Muscle of leg (tissue), 16 donors: Measurements from ENCODE around the gene DUSP9. TPM values are rescaled to one million over a fixed set of nuclear protein-coding genes. Genes with fewer than 3 reads are reported as not detected.

ENCODE experiments used
- DNase-seq: peaks from one replicate; pipeline ENCODE4 v3.0.0; 2013
- H3K27ac ChIP-seq: one replicate; pipeline ENCODE4 v1.5.1; 2013; ENCODE audit warnings: mild to moderate bottlenecking, low read length, control low read depth
- H3K27me3 ChIP-seq: one replicate; pipeline ENCODE4 v1.6.1; 2013; ENCODE audit warnings: low read length; ENCODE audit not compliant: control insufficient read depth, insufficient read depth
- H3K36me3 ChIP-seq: one replicate; pipeline ENCODE4 v1.6.1; 2013; ENCODE audit warnings: low read length; ENCODE audit not compliant: control insufficient read depth, insufficient read depth
- H3K4me1 ChIP-seq: one replicate; pipeline ENCODE4 v1.6.1; 2013; ENCODE audit warnings: low read length; ENCODE audit not compliant: control insufficient read depth, insufficient read depth
- H3K4me3 ChIP-seq: one replicate; pipeline ENCODE4 v1.5.1; 2013; ENCODE audit warnings: low read length, control low read depth
- H3K9me3 ChIP-seq: replicated peaks from 2 replicates; pipeline ENCODE4 v1.6.1; 2013; ENCODE audit warnings: low read depth, low read length; ENCODE audit not compliant: control insufficient read depth
- WGBS: methylation state at CpG from one replicate; pipeline ENCODE4 v1.1.5; 2013; ENCODE audit warnings: missing lambda C conversion rate; ENCODE audit not compliant: insufficient coverage; 5-methylcytosine and 5-hydroxymethylcytosine counted together
- long read RNA-seq, 11 donors: transcript quantifications; one replicate each; lab custom pipeline, GENCODE V29; 2026
- polyA plus RNA-seq, 8 donors: library from polyadenylated mRNA; unstranded; fragments of 120-200 nt; gene quantifications; one replicate each; pipeline versions ENCODE4 v1.2.1 to v1.2.3, GENCODE V29; 2013; ENCODE audit warnings: inconsistent platforms in 1 of 8, low replicate concordance in 1 of 8; ENCODE audit not compliant: insufficient read length in 8 of 8, insufficient read depth in 1 of 8
- total RNA-seq: library from RNA; stranded (reverse); fragments of 120-200 nt; gene quantifications from one replicate; pipeline ENCODE4 v1.2.4, GENCODE V29; 2013

Gene DUSP9, protein sequence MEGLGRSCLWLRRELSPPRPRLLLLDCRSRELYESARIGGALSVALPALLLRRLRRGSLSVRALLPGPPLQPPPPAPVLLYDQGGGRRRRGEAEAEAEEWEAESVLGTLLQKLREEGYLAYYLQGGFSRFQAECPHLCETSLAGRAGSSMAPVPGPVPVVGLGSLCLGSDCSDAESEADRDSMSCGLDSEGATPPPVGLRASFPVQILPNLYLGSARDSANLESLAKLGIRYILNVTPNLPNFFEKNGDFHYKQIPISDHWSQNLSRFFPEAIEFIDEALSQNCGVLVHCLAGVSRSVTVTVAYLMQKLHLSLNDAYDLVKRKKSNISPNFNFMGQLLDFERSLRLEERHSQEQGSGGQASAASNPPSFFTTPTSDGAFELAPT
- 0.35 TPM for total RNA-seq
- under 1 TPM in 7 of 8 donors, not detected in 1; 0.11 to 0.89 (median 0.37) TPM for polyA plus RNA-seq
- long read RNA-seq, donor 1, result 0 reads
- long read RNA-seq, donor 2, result 0 reads
- long read RNA-seq, donor 3, result 0 reads
- long read RNA-seq, donor 4, result 0 reads
- long read RNA-seq, donor 5, result 0 reads
- long read RNA-seq, donor 6, result 0 reads
- long read RNA-seq, donor 7, result 0 reads
- long read RNA-seq, donor 8, result 0 reads
- long read RNA-seq, donor 9, result 0 reads
- long read RNA-seq, donor 10, result 0 reads
- long read RNA-seq, donor 11, result 0 reads

DNA sequence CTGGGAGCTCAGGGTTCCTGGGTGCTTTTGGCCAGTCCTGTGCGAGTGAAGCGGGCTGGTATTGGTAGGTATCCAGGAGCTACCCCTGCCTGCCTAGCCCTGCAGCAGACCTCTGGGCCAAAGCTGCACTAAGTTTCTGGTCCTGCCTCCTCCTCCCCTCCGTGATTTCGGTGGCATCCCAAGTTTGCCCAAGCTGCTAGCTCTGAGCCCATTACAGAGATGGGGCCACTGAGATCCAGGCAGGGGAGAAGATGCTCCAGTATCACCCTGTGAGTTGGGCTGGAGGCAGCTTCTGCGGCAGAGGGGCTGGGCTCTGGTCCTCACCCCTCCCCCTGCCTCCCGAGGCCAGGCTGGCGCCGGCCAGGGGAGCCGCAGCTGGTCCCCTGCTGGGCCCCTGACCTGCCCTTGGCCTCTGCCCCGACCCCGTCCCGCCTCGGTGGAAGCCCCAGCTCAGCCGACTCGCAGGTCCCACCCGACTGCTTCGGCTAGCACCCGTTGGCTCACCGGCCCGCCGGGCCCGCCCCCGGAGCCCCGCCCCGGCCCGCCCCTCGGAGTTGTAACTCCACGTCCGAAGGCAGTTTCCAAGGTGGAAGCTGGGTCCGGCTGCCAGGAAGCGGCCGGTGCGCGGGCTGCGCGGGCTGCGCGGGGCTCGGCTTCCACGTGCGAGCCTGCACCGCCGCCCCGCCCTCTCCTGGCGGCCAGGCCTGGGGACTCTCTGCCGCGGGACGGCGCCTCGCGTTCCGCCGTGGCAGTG, at the start of gene DUSP9:
Gene DUSP9 (plus strand): TSS at position 584 of the 754 bp plus-strand sequence. CDS start 751 bp downstream, outside the sequence.
- Histone ChIP-seq H3K27me3 (peaks cover 69% of the 10 kb centered on the region), H3K36me3 (no peaks in the 10 kb centered on the region), H3K27ac (no peak within 1 kb of the TSS), H3K9me3 (no peaks in the 10 kb centered on the region), H3K4me3 (no peak within 1 kb of the TSS), H3K4me1 (peaks cover 24% of the 10 kb centered on the region)
- peak; percentile 33 for DNase-seq
- WGBS, result 34% methylated on average over 43 of the region's 53 CpGs

DNA sequence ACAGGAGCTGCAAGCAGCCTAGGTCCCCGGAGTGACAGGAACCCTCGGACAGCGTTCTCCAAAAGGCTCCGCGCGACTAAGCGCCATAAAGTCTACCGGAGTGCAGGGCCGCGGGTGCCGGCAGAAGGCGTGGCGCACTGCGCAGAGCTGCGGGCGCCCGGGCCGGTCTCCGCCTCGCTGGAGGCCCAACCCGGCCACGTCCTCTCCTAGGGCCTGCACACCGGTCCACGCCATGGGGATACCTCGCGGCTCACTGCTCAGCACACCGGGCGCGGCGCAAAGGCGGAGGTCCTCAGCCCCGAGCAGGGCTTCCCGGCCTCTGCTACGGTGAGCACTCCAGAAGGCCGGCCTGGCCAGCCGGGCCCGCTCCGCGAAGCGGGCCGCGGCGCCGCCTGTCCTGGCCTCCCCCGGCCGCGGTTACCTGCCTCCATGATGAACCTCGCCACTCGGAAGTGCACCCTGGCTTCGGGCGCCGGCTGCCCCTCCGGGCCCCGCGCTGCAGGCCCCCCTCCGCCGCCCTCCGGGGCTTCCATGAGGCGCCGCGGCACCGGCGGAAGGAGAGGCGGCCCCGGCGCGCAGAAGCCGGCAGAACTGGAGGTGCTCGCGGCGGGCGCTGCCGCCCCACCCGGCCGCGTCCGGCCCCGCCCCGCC, 48.3 kb upstream of the DUSP9 start, which contains the start of gene CCNQ:
Gene CCNQ (minus strand): TSS at position 599 of the 651 bp plus-strand sequence. CDS start 66 bp downstream, at position 533.
- Histone ChIP-seq H3K36me3 (peaks cover 12% of the 10 kb centered on the region), H3K4me3 (peak within 1 kb of the TSS; percentile 65), H3K27me3 (peaks cover 4% of the 10 kb centered on the region), H3K27ac (peak within 1 kb of the TSS; percentile 29), H3K9me3 (peaks cover 4% of the 10 kb centered on the region), H3K4me1 (peaks cover 12% of the 10 kb centered on the region)
- peak; percentile 21 for DNase-seq
- WGBS, result 29% methylated on average over 56 of the region's 79 CpGs

DNA sequence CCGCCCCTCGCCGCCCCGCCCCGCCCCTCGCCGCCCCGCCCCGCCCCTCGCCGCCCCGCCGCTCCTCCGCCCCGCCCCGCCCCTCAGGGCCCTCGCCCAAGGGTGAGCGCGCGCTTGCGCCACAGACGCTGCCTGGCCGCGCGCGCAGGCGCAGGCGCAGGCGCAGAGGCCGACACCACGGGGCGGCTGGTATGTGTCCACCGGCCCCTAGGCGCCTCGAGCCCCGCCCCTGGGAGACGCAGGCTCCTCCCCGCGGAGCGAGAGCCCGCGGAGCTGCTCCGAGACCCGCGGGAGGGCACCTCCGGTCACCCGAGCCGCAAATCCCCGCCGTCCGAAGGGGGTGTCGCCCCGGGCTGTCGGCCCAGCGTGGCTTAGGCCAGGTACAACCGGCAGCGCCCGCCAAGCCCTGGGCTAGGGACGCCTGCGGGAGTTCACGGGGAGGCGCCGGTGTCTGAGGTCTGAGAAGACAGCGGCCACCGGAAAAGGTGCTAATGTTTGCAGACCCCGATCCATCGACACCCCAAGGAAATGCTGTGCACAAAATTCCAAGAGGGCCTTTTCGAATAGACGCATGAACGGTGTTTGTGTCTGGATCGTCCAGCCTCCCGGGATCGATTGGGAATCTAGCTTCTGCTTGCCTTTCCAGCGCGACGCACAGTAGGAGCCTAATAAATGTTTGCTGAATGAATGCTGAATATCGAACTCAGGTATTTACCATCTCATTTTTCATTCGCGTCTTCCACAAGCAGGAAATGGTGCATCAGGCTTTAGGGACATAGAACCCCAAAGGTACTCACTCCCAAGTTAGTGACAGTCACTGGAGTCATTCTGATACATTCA, 47.6 kb upstream of the DUSP9 start:
- DNase-seq, result peak; percentile 94
- peak overlapping the region; percentile 65 for H3K4me3 ChIP-seq
- WGBS, result 27% methylated on average over 58 of the region's 79 CpGs
- peaks cover 12% of the 10 kb centered on the region for H3K4me1 ChIP-seq
- peaks cover 4% of the 10 kb centered on the region for H3K27me3 ChIP-seq
- H3K9me3 ChIP-seq, result peaks cover 4% of the 10 kb centered on the region
- H3K27ac ChIP-seq, result peak overlapping the region; percentile 29
- H3K36me3 ChIP-seq, result peaks cover 6% of the 10 kb centered on the region

DNA sequence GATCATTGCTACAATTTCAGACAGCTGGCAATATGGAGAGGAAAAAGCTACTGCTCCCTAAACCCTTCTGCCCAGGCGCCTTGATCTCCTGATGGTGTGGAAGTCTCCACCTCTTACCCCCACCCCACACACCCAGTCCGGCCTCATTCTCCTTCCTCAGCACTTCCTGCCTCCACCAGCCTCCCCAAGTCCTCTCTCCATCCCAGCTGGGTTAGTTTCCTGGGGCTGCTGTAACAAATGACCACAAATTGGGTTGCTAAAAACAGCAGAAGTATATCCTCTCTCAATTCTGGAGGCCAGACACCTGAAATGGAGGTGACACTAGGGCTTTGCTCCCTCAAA, 47.0 kb upstream of the DUSP9 start:
- H3K4me1 ChIP-seq, result peaks cover 12% of the 10 kb centered on the region
- H3K27me3 ChIP-seq, result peaks cover 4% of the 10 kb centered on the region
- H3K27ac ChIP-seq, result no peak overlapping the region
- peaks cover 4% of the 10 kb centered on the region for H3K9me3 ChIP-seq
- no peak for DNase-seq
- H3K4me3 ChIP-seq, result peak overlapping the region; percentile 65
- H3K36me3 ChIP-seq, result peaks cover 6% of the 10 kb centered on the region
- 25% methylated on average over 1 of the region's 2 CpGs for WGBS

DNA sequence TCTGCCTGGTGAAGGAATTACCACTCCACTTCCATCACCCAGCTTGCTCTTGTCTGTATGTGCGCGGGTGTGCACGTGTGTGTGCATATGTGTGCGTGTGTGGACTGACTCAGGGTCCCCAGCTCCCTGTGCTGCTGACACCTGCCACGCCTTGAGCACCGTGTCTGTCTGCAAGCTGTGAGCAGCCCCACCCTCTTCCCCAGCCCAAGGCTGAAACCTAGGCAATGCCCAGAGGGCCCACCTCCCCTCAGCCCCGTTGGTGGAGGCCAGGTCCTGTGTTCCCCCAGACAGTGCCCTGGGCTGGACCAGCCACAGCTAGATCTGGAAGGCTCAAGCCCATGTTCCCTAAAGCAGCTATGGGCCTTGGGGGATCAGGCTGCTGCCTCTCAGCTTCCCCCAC, 46.1 kb upstream of the DUSP9 start:
- H3K27ac ChIP-seq, result no peak overlapping the region
- WGBS, result 60% methylated on average over 3 of the region's 7 CpGs
- peaks cover 12% of the 10 kb centered on the region for H3K4me1 ChIP-seq
- H3K36me3 ChIP-seq, result peaks cover 1% of the 10 kb centered on the region
- H3K27me3 ChIP-seq, result peaks cover 4% of the 10 kb centered on the region
- peaks cover 4% of the 10 kb centered on the region for H3K9me3 ChIP-seq
- no peak for DNase-seq
- H3K4me3 ChIP-seq, result no peak overlapping the region

DNA sequence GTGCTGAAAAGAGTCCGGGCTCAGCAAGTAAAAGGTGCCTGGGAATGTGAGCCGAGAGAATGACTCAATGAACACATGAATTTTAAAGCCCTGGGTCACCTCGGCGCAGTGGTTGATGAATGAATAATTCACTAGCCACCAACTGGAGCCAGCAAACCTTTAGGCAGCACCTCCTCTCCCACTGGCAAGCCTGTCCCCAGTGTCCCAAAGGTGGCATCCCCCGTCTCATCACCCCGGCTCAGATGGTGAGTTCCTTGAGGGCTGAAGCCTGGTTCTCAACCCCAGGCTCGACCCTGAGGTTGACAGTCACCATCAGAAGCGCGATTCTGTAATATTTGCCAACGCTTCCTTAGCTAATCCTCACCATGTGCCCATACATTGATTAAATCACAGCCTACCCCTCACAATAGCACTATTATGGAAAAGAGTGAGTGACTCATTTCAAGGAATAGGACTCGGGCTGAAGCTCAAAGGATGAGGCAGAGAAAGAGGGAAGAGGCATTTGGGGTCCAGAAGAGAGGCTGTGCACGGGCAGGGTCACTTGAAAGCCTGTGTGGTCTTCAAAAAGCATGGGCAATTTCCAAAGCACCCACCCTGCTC, 45.4 kb upstream of the DUSP9 start:
- Histone ChIP-seq H3K27me3 (peaks cover 4% of the 10 kb centered on the region), H3K4me1 (peaks cover 12% of the 10 kb centered on the region), H3K4me3 (no peak overlapping the region), H3K36me3 (no peaks in the 10 kb centered on the region), H3K27ac (no peak overlapping the region), H3K9me3 (peaks cover 4% of the 10 kb centered on the region)
- DNase-seq, result no peak
- 70% methylated on average over 7 of the region's 12 CpGs for WGBS

DNA sequence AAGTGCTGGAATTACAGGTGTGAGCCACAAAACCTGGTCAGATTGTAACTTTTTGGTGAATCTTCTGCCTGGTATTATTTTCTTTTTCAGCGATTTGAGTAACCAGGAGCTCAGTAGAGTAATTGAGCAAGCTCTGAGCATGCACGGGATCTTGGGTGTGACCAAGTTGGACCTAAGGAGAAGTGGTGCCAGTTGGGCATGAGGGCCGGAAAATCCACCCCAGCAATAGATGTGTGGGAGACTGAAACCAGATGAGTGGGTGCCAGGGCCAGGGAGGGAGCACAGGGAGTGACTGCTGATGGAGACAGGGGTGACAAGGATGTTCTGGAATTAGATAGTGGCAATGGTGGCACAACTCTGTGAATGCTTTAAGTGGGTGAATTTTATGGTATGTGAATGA, 44.4 kb upstream of the DUSP9 start:
- H3K27ac ChIP-seq, result no peak overlapping the region
- peaks cover 12% of the 10 kb centered on the region for H3K4me1 ChIP-seq
- peaks cover 2% of the 10 kb centered on the region for H3K27me3 ChIP-seq
- H3K36me3 ChIP-seq, result no peaks in the 10 kb centered on the region
- no peak for DNase-seq
- H3K4me3 ChIP-seq, result no peak overlapping the region
- WGBS, result 85% methylated on average over 3 of the region's 3 CpGs
- peaks cover 2% of the 10 kb centered on the region for H3K9me3 ChIP-seq

DNA sequence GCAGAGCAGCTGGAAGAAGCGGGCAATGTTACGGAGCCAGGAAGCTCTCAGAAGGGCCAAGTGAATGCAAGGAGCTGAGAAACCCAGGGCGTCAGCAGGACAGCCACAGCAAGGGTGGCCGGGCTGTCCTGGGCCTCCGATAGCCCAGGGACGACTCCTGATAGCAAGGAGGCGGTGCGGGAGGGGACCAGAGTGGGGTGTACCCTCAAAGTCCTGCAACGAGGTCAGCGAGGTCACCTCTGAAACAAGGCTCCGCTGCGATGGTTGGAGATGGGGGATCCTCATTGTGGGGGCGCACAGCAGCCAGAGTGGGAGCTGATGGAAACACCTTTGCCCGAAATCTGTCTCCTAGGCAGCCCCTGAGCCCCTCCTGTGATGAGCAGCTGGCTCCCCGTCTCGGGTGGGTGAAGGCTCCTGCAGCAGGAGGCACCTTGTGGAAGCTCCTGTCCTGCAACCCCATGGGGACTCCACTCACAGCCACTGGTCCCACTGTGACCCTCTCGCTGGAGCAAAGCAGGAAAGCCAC, 43.8 kb upstream of the DUSP9 start:
- no peak for DNase-seq
- peaks cover 12% of the 10 kb centered on the region for H3K4me1 ChIP-seq
- no peak overlapping the region for H3K27ac ChIP-seq
- no peaks in the 10 kb centered on the region for H3K9me3 ChIP-seq
- peaks cover 2% of the 10 kb centered on the region for H3K27me3 ChIP-seq
- H3K4me3 ChIP-seq, result no peak overlapping the region
- WGBS, result 84% methylated on average over 17 of the region's 17 CpGs
- H3K36me3 ChIP-seq, result no peaks in the 10 kb centered on the region
